Measurements from ENCODE around the gene AUTS2.
A peak's percentile ranks its signal among the peaks of the same experiment; 100 is the strongest.

The AUTS2 gene

DNA sequence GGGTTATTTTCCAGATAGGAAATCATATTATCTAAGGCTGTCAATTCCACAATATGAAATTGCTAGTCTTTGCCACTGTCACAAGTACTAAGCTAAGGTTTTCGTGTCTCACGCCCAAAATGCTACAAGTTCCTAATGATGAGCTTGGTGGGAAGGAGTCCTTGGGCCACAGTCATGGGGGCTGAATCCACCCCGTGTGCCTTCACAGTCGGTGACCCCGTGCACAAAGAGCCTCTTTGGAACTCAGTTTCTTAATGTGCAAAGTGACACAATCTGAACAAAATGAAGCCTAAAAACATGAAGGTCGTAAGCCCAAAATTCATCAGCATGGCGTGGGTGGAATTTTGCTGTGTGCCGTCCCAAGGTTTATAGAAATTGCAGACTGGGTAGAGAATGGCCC lies 1196.7 kb downstream of the AUTS2 start:
- no peak for DNase-seq (ENCODE audit: low read depth)
- TF ChIP-seq CTCF (conservative IDR thresholded peaks at IDR 0.05; ENCODE audit: low read length): no peak
- no peak overlapping the region for H3K4me3 ChIP-seq (ENCODE audit: low read length)

DNA sequence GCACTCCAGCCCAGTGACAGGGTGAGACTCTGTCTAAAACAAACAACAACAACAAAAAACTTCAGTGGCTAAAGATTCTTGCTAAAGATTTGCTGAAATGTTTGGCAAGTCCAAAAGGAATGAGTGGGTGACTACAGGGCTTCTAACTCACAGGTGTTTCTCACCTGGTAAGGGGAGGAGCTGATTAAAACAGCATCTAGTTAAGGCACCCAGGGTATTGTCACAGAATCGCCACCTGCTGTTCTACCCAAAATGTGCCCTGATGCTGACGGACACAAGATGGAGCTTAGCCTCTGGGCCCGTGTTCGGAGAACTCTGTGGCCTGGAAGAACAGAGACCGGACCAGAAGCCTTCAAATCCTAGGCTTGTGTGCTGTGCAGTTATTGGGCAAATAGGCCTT lies 1197.7 kb downstream of the AUTS2 start:
- TF ChIP-seq CTCF (conservative IDR thresholded peaks at IDR 0.05; ENCODE audit: low read length): no peak

DNA sequence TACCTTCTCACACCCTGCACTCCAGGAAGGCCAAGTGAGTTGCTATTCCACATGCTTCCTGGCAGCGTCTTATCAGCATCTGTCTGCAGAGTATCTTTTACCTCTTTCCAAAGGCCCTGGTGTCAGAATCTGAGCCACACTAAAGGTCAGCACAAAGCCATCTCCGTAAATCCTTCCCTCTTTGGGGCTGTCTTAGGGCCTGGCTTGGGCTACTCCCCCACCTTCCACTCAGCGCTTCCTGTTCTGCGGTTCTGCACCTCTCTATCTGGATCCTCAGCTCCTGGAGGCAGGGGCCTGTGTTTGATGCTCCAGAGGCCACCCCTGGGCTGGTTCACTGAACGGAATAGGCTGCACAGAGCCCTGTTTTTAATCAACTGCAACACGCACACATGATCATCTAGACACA lies 1198.8 kb downstream of the AUTS2 start:
- H3K4me3 ChIP-seq (ENCODE audit: low read length): no peak overlapping the region
- DNase-seq (ENCODE audit: low read depth): peak; percentile 12
- TF ChIP-seq CTCF (conservative IDR thresholded peaks at IDR 0.05; ENCODE audit: low read length): no peak

More for the DNA sequence above, 1197.7 kb downstream of the AUTS2 start:
- no peak overlapping the region for H3K4me3 ChIP-seq (ENCODE audit: low read length)
- DNase-seq (ENCODE audit: low read depth): no peak

DNA sequence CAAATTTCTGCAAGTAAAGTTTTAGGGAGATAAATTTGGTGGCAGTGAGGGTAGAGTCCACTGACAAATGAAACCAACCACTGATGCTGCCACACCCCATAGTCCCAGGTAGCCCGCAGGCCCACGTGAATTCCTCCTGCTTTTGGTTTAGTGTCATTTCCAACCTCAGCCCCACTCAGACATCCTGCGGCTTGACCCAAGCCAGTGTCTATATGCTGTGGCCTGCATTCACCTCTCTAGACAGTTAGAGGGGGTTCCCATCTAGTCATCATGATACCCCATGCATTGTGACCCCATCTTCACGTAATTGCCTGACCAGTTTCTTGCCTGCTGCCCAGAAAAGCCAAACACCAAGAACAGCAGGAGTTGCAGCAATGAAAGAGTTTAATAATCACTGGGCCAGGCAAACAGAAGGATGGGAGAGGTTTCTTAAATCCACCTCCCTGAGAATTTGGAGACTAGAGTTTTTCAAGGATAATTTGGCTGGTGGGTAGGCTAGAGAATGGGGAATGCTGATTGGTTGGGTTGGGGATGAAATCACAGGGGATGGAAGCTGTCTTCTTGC lies 1201.6 kb downstream of the AUTS2 start:
- DNase-seq (ENCODE audit: low read depth): no peak
- TF ChIP-seq CTCF (conservative IDR thresholded peaks at IDR 0.05; ENCODE audit: low read length): no peak

GRCh38 chr7:70805360-70805759 lies 1207.1 kb downstream of the AUTS2 start:
- TF ChIP-seq CTCF (conservative IDR thresholded peaks at IDR 0.05; ENCODE audit: low read length): no peak
- H3K4me3 ChIP-seq (ENCODE audit: low read length): no peak overlapping the region
- DNase-seq (ENCODE audit: low read depth): no peak

More for the DNA sequence above, 1201.6 kb downstream of the AUTS2 start:
- no peak overlapping the region for H3K4me3 ChIP-seq (ENCODE audit: low read length)

- DNase-seq (ENCODE audit: low read depth): no peak
- H3K4me3 ChIP-seq (ENCODE audit: low read length): no peak overlapping the region
- TF ChIP-seq CTCF (conservative IDR thresholded peaks at IDR 0.05; ENCODE audit: low read length): no peak
These were observed 1209.4 kb downstream of the AUTS2 start for GRCh38 chr7:70807650-70808049.

DNA sequence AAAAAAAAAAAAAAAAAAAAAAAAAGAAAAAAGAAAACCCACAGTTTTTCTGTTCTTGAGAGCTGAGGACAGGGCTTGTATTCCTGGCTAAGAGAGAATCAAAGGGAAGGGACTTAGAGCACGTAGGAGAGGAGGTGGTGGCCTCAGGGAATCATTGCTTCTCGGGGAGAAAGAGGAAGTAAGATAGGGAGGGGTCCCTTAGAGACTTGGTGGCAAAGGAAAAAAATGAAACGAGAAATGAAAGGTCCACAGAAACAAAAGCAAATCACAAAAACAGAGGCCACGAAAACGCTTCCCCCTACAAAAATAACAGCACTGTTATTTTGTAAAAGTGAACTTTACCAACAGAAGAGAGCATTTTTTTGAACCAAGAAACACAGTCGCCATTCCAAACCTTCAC lies 1210.6 kb downstream of the AUTS2 start:
- no peak for DNase-seq (ENCODE audit: low read depth)
- TF ChIP-seq CTCF (conservative IDR thresholded peaks at IDR 0.05; ENCODE audit: low read length): no peak
- H3K4me3 ChIP-seq (ENCODE audit: low read length): no peak overlapping the region

Measured in AG10803 (cell line).